HEK293 (cell line): ENCODE measurements around the gene MAML2.

ENCODE experiments used
- SETDB1 ChIP-seq: IDR thresholded peaks from one replicate; pipeline ENCODE4 v1.6.1; 2017; ENCODE audit warnings: mild to moderate bottlenecking, low read length, moderate library complexity, mixed read lengths; ENCODE audit not compliant: insufficient read length
- YY1 ChIP-seq: fragments of 450-650 bp; formaldehyde crosslinking; IDR thresholded peaks from 2 replicates; pipeline ENCODE4 v1.5.1; 2018; ENCODE audit warnings: missing biosample characterization, missing genetic modification characterization
- ZBTB1 ChIP-seq: fragments of 450-650 bp; formaldehyde crosslinking; IDR thresholded peaks from 2 replicates; pipeline ENCODE4 v1.5.1; 2016; ENCODE audit warnings: missing biosample characterization, missing genetic modification characterization
- ZFP3 ChIP-seq: fragments of 450-650 bp; formaldehyde crosslinking; IDR thresholded peaks from 2 replicates; pipeline ENCODE4 v1.5.1; 2016; ENCODE audit warnings: low read depth, missing biosample characterization, missing genetic modification characterization
- ZNF792 ChIP-seq: fragments of 450-650 bp; formaldehyde crosslinking; IDR thresholded peaks from 2 replicates; pipeline ENCODE4 v1.5.1; 2016; ENCODE audit warnings: missing biosample characterization, missing genetic modification characterization
- TF ChIP-seq, protein P1 (sequence below): fragments of 450-650 bp; formaldehyde crosslinking; IDR thresholded peaks from 2 replicates; pipeline ENCODE4 v1.5.1; 2016; ENCODE audit warnings: missing biosample characterization, missing genetic modification characterization

DNA sequence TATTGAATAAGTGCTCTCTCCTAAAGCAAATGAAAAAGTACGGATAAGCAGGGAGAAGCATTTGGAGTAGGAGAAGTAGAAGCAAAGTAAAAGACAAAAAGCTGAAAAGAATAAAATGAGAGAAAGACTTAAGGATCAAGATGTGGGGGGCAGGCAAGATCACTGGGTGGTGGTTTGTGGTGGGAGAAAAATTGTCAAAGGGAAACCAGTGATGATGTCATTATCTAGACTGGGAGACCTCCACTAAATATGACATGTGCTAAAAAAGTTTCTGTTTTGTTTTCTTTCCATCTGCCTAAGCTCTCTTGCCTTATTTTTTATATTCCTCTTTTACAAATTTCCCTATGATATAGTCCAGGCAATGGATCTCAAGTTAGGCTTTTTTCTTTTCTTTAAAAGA lies 14.8 kb upstream of the MAML2 start:
- no peak for TF ChIP-seq ZNF792 (tag by site-specific recombination)
- TF ChIP-seq, protein P1, sequence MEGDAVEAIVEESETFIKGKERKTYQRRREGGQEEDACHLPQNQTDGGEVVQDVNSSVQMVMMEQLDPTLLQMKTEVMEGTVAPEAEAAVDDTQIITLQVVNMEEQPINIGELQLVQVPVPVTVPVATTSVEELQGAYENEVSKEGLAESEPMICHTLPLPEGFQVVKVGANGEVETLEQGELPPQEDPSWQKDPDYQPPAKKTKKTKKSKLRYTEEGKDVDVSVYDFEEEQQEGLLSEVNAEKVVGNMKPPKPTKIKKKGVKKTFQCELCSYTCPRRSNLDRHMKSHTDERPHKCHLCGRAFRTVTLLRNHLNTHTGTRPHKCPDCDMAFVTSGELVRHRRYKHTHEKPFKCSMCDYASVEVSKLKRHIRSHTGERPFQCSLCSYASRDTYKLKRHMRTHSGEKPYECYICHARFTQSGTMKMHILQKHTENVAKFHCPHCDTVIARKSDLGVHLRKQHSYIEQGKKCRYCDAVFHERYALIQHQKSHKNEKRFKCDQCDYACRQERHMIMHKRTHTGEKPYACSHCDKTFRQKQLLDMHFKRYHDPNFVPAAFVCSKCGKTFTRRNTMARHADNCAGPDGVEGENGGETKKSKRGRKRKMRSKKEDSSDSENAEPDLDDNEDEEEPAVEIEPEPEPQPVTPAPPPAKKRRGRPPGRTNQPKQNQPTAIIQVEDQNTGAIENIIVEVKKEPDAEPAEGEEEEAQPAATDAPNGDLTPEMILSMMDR = no peak
- no peak for TF ChIP-seq YY1 (tag by site-specific recombination)
- no peak for TF ChIP-seq SETDB1
- no peak for TF ChIP-seq ZBTB1 (tag by site-specific recombination)
- TF ChIP-seq ZFP3 (tag by site-specific recombination) = no peak
